HG03066 (cell line): ENCODE data around the gene TMEM179.

ENCODE experiments used
- ATAC-seq: cut with Tn5 transposase; IDR thresholded peaks from one replicate; pipeline ENCODE4 v1.9.1; 2021; ENCODE audit warnings: low read depth; ENCODE audit not compliant: unreplicated experiment

TMEM179 gene

DNA sequence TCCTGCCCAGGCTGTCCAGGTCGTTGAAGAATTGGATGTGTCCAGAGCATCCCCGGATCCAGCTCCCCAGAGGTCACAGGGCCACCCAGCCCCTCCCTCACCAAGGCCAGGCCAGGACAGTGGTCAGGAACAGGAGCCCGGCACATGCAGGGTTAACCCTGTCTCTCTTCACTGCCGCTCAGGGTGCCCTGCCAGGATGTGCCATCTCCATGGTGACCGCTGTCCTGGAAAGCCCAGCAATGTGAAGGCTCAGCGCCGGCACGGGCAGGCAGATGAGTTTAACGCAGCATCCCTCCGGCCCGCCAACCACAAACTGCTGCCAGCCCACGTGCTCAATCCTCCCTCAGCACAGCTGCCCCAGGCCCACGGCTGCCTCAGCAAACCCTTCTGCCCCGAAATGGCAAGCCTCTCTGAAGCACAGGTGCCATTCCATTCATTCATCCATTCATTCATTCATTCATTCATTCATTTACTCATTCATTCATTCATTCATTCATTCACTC lies 4.4 kb downstream of the TMEM179 start:
- ATAC-seq: no peak

DNA sequence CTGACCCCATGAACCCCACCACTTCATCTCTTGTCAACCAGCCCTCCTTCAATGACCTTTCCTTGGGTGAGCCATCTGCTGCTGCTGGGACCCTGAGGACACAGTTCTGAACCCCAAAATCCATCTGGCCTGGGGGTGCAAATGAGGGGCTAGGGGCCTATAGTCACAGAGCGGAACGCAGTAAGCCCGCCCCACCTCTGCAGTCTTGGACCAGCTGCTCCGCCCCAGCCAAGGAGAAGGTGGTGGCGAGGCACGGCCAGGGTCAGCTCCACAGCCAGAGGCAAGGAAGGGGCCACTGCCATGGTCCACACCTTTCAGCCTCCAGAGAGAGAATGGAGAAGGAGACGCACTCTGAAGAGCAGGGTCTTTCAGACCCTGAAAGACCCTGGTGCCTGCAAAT lies 5.1 kb downstream of the TMEM179 start:
- ATAC-seq: no peak

- ATAC-seq: no peak
These were observed 5.7 kb downstream of the TMEM179 start for GRCh38 chr14:104598910-104599273.

- no peak for ATAC-seq
These were observed 6.3 kb downstream of the TMEM179 start for GRCh38 chr14:104598039-104598909.

- no peak for ATAC-seq
These were observed 7.0 kb downstream of the TMEM179 start for GRCh38 chr14:104597576-104597975.

DNA sequence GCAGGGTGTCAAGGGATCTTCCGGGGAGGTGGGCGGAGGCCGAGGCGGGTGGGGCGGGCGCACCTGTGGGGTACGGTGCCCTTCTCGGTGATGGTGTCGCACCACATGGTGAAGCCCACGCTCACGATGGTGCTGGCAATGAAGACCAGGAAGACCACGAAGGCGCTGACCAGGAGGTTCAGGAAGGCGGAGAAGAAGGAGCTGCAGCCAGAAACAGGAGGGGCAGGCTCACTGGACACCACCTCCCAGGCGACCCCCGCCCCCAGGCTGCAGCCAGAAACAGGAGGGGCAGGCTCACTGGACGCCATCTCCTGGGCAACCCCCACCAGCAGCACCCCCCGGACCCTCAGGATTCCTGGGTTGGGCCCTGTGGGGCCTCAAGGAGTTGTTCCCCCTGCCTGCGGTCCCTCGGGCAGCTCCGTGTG lies 7.6 kb downstream of the TMEM179 start:
- ATAC-seq: no peak

DNA sequence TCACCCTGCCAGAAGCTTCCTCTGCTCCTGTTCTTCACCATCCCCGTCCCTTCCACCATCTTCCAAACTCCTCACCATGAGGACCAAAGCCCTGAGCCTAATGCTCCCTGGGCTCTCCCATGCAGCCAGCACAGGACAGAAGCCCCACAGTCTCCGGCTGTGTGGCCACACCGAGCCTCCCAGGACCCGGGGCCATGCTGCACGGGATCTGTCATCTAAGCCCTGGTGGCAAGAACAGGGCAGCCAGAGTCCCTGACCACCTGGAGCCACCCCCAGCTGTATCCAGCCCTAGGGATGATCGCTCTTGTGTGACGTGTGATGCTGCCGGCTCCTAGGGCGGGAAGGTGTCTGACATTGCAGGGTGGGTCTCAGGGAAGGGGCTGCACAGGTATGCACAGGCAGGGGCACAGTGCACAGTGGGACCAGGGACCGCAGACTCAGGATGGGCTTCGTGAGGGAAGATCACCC lies 8.1 kb downstream of the TMEM179 start:
- no peak for ATAC-seq

GRCh38 chr14:104595911-104596450 lies 8.6 kb downstream of the TMEM179 start:
- no peak for ATAC-seq

DNA sequence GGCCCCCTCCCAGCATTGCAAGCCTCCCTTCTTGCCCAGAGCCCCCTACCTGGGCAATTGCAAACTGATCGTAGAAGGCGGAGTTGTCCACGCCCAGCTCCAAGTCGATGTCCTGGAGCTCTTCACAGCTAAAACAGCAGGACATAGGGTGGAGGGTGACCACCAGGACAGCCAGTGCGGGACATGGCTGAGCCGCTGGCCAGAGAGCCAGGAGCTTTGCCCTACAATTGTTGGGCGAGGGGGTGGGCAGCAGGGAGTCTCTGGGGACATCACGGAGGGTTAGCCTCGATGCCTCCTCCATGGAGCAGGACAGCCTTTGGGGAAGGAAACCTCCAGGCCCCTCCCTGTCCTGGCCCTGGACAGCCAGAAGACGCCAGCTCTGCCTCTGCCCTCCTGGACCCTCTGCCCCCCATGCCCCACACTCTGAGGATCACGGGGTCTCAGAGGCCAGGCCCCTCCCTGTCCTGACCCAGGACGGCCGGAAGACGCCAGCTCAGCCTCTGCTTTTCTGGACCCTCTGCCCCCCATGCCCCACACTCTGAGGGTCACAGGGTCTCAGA lies 9.4 kb downstream of the TMEM179 start:
- ATAC-seq: no peak

GRCh38 chr14:104594310-104595046 lies 10.1 kb downstream of the TMEM179 start:
- ATAC-seq: no peak

DNA sequence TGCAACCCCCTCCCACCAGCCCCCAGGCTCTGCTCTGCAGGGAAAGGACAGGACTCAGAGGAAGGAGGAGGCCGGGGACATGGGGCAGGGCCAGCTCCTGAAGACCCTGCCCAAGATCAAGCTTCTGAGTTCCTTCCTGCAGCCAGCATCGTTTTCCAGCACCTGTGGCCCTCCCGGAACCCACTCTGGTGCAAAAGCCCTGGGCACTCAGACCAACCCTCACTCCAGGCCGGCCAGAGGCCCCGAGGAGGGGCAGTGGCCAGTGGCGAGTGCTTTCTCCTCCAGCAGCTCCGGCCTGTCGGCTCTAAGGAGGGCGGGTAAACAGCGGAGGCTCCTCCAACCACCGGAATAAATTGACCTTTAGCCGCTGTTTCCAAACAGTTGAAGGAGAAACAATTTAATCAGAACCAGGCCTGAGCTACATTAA lies 10.8 kb downstream of the TMEM179 start:
- no peak for ATAC-seq

GRCh38 chr14:104593241-104593701 lies 11.3 kb downstream of the TMEM179 start:
- no peak for ATAC-seq

DNA sequence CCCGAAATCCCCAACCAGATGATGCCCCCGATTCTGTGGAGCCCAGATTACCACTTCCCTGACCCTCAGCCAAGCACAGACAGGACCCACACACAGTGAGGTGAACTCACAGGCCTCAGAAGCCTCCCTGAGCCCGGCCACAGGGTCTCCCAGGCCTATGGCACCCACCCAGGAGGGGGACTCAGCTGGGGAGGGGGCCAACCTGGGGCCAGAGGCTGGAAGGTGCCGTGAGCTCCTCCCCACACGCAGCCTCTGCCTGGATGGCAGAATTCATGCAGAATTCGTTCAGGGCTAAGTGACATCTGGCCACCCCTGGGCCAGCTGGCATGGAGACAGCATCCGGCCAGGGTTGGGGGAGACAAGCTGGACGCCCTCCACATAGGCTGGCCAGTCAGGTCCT lies 11.8 kb downstream of the TMEM179 start:
- no peak for ATAC-seq

DNA sequence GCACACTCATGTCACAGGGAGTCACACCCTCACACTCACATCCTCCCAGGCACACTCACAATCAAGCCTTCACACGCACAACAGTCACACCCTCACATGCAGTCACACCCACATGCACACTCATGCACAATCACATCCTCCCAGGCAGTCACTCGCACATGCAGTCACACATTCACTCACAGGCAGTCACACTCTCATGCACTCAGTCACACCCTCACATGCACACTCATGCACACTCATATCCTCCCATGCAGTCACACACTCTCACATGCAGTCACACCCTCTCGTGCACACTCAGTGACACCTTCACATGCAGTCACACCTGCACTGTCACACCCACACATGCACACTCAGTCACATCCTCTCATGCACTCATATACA lies 12.3 kb downstream of the TMEM179 start:
- no peak for ATAC-seq

DNA sequence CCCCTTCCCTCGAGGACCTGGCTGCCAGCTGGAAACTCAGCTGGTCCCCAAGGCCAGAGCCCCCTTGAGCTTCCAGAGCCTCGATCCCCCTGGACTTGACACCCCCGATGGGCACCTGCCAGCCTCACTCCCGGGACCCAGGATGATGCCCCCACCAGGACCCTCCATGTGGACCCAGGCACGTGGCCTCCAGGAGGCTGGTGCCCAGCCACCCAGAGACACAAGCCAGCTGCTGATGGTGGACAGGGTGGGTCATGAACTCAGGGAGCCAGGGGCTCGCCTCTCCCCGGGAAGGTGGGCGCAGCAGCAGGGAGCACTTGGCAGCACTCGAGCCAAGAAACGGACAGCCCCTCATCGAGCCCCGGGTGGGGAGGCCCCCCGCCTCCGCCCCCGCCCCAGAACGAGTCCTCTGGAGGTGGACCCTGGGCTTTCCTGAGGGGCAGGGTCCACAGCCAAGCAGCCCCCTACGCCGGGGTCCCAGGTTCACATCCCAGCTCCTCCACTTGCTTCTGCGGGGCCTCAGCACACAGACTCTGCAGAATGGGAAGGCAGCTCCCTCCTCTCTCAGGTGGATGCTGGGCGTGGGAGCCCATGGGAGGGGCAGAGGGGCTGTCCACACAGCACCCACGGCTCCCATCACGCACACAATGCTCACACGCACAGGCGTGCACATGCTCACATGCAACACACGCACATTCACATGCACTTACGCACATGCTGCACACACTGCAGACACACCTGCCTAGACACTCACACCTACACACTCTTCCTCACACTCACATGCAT lies 12.9 kb downstream of the TMEM179 start:
- no peak for ATAC-seq

DNA sequence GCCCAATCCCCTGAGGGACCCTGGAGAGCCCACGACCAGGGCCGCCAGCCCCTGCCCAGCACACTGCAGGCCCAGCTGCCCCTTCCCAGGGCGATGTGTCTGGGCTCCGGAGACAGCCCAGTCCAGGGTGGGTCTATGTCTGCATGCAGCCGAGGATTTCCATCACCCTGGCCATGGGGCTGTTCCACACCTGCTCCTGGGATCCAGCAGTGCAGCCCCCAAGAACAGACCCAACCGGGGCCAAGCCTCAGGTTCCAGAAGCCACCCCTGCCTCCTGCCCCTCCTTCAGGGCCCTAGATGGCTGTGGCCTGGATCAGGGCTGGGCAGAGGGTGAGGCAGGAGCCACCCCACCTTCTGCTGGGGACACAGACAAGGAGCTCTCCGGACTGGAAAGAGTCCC lies 13.5 kb downstream of the TMEM179 start:
- ATAC-seq: no peak

- ATAC-seq: no peak
These were observed 14.2 kb downstream of the TMEM179 start for GRCh38 chr14:104590240-104590965.

DNA sequence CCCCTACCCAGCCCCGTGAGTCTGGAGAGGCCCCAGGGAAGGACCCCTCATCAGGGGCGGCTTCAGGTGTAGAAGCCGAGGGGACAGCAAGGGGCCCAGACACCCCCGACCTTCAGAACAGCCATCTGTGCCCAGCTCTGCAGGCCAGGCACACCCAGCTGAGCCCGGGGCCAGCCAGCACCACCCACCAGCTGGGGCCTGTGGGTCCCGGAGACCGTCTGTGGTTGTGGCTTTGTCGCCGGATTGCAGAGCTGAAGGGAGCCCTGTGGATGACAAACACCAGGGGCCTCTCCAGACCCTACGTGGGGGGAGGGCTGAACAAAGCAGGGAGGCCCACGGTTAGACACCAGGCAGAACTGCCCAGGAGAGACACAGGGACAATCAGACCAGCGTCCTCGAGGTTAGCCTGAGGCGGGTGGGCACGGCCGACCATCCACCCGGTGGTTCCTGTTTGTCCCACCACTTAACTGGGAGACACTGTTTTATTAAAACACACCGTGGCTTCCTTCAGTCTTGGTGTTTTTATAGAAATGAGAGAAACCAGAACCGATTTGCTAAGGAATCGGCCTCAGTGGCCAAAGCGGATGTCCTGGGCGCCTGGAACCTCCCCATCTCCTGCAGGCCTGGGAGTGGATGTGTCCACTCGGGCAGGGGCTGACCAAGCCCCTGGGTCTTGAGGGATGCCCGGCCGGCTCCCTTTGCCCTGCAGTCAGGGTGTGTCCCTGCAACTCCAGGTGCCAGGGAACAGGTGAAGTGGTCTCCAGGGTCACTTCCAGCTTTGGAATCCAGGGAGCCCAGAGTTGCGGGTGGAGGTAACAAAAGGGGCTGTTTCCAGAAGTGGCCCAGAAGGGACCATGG lies 15.0 kb downstream of the TMEM179 start:
- no peak for ATAC-seq
